ENCODE measurements around the gene ACACA.

DNA sequence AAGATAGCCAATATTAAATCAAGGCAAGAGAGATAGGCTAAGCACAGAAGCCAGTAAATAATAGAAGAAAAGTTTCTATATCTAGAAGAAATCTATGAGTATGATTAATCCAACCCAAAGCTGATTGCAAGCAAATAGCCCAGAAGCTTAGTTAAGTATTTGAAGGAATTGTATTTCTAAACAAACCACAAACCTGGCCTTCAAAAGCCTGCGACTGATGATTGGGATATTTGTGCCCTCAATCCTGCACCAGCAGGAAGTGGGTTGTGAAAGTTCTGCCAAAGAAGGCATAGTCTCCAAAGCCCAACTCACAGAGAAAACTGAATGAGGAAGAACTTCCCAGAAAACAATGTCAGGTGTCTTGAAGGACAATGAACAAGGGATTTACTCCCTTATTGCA lies 145.3 kb downstream of the ACACA start:
- TF ChIP-seq ZFP3 (CRISPR knock-in tag; IDR thresholded peaks at IDR 0.05): no peak
- TF ChIP-seq OSR1 (CRISPR knock-in tag; IDR thresholded peaks at IDR 0.05): no peak
- TF ChIP-seq, protein P1, sequence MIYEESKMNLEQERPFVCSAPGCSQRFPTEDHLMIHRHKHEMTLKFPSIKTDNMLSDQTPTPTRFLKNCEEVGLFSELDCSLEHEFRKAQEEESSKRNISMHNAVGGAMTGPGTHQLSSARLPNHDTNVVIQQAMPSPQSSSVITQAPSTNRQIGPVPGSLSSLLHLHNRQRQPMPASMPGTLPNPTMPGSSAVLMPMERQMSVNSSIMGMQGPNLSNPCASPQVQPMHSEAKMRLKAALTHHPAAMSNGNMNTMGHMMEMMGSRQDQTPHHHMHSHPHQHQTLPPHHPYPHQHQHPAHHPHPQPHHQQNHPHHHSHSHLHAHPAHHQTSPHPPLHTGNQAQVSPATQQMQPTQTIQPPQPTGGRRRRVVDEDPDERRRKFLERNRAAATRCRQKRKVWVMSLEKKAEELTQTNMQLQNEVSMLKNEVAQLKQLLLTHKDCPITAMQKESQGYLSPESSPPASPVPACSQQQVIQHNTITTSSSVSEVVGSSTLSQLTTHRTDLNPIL (CRISPR knock-in tag; IDR thresholded peaks at IDR 0.05; ENCODE audit: low read depth): no peak
- TF ChIP-seq RARB (CRISPR knock-in tag; IDR thresholded peaks at IDR 0.05): no peak
- TF ChIP-seq, protein P2, sequence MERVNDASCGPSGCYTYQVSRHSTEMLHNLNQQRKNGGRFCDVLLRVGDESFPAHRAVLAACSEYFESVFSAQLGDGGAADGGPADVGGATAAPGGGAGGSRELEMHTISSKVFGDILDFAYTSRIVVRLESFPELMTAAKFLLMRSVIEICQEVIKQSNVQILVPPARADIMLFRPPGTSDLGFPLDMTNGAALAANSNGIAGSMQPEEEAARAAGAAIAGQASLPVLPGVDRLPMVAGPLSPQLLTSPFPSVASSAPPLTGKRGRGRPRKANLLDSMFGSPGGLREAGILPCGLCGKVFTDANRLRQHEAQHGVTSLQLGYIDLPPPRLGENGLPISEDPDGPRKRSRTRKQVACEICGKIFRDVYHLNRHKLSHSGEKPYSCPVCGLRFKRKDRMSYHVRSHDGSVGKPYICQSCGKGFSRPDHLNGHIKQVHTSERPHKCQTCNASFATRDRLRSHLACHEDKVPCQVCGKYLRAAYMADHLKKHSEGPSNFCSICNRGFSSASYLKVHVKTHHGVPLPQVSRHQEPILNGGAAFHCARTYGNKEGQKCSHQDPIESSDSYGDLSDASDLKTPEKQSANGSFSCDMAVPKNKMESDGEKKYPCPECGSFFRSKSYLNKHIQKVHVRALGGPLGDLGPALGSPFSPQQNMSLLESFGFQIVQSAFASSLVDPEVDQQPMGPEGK (CRISPR knock-in tag; IDR thresholded peaks at IDR 0.05; ENCODE audit: borderline replicate concordance): no peak
